ENCODE measurements around the gene NPBWR2.

The NPBWR2 gene, protein sequence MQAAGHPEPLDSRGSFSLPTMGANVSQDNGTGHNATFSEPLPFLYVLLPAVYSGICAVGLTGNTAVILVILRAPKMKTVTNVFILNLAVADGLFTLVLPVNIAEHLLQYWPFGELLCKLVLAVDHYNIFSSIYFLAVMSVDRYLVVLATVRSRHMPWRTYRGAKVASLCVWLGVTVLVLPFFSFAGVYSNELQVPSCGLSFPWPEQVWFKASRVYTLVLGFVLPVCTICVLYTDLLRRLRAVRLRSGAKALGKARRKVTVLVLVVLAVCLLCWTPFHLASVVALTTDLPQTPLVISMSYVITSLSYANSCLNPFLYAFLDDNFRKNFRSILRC

DNA sequence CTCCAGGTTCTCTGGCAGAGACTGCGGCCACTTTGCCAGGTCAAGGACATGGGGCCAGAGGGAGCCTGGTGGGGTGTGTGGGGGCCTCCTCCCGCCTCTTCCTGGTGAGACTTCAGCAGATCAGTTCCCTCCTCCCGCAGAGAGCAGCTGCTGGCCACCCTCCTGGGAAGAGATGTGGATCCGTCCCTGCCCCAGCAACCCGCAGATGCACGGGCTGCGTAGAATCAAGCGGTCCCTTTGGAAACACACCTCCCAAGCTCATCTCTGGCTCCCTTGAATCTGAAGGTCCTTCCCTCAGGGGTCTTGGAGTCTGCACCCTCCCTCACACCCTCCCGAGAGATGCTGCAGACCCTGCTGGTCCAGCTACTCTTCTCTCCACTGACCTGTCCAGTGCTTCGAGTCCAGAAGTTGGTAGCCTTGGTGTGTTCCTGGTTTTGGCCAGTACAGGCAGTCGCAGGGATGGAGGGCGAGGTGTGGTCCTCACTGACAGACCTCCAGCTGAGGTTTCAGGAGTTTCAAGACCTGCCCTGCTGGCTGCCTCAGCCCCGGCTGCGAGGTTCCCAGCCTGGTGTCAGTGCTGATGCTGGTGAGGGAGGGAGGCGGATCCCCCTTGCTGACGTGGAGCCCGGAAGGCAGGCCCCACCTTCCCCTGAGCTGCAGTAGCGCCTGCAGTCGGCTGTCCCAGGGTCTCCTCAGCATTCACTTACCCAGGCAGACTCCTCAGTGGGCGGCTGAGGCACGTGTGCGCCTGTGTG lies at the start of gene NPBWR2:
NPBWR2 (minus strand) TSS at position 585 of the 755 bp plus-strand sequence. CDS start 734 bp downstream, outside the sequence.
- no peak for DNase-seq

- DNase-seq, result no peak
Observed at GRCh38 chr20:64156136-64156885, 48.9 kb upstream of the NPBWR2 start.

GRCh38 chr20:64155258-64156135 lies 48.1 kb upstream of the NPBWR2 start:
- no peak for DNase-seq

DNA sequence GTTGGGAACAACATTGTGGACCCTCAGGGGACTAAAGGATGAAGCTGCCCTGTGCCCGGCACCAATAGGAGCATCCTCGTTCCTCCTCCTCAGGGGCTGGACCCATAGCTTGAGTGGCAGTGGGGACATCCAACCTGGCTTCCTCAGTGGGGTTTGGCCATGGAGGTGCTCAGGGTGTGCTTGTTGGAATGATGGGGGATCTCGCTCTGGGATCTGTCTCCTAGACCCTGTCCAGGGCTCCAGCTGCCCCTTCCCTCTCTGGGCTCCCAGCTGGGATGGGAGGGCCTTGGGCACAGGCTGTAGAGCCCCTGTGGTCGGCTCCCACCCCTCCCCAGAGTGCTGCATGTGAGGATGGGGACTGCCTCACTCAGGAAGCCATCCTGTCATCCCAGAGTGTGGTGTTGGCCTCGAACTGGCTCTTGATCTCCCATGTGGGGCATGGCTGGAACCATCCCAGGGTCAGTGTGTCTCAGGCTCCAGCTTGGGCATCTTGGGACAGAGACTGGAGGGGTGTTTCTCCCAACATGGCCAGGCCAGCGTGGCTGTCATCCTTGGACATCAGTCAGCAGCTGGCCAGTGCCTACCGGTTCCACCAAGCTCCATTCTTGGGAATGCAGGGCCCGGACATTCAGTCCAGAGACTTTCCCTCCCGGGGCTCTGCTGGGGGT lies 47.4 kb upstream of the NPBWR2 start:
- no peak for DNase-seq

DNA sequence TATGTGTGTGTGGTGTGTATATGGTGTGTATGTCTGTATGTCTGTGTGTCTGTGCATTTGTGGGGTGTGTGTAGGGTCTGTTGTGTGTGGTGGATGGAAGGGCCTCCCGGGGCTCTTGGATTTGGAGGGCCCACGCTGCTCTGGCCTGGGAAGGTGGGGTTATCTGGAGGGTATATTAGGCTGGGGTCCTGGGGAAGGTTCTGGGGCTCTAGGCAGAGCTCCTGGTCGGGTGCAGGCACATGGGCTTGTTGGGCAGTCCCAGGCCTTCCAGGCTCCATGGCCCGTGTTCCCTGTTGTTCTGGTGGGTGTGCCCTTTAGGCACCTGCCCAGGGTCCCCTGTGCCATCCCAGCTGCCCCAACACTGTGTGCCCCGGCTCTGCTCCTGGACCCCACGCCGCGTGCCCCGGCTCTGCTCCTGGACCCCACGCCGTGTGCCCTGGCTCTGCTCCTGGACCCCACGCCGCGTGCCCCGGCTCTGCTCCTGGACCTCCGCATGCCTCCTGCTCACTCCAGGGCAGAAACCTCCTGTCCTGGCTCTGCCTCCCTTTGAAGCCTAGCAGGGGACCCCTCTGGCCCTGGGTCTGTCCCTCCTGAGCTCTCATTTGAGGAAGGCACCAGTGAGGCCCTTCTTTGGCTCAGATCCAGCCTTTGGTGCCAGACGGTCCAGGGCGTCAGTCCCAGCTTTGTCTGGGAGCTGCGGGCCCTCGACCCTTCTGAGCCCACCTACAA lies 46.7 kb upstream of the NPBWR2 start:
- no peak for DNase-seq

- DNase-seq, result no peak
Observed at GRCh38 chr20:64153410-64153809, 46.0 kb upstream of the NPBWR2 start.

GRCh38 chr20:64152906-64153305 lies 45.5 kb upstream of the NPBWR2 start:
- no peak for DNase-seq

DNA sequence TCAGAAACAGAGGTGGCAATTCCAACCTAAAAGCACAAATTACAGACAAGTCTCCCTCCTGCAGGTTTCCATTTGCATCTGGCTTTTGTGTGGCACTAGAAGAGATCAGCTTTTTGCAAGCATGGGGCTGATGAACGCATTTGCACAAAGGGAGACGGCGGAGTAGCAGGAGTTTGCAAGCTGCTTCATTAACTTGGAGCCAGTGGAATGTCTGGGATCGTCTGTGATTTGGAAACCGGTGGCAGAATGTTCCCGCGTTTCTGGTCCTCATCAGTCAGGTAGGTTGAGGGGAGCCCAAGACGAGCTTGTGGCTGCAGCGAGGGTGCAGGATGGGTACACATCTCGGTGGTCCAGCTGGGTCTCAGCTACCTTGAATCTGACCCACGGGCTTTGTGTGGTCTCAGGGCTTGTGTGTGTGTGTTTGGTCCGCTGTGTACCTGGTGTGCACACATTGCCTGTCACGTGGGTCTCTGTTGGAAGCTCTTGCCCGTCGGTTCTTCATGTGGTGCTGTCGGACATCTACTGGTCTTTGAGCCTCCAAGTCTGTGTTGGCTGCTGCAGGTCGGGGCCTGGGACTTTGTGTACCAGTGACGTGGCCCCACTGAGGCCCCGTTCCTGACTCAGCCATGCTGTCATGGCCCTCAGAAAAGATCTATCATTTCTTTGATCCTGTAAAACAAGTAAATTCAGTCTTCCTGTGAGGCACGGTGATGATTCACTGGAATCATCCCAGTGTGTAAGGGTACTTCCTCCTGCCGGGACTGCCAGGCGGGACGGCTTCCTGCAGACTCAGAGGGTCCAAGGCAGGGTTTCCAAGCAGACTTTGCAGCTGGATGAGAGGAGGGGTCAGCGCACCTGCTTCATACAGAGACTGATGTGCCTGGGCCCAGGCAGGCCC lies 44.5 kb upstream of the NPBWR2 start:
- no peak for DNase-seq

- DNase-seq, result no peak
Observed at GRCh38 chr20:64150756-64151632, 43.6 kb upstream of the NPBWR2 start.

DNA sequence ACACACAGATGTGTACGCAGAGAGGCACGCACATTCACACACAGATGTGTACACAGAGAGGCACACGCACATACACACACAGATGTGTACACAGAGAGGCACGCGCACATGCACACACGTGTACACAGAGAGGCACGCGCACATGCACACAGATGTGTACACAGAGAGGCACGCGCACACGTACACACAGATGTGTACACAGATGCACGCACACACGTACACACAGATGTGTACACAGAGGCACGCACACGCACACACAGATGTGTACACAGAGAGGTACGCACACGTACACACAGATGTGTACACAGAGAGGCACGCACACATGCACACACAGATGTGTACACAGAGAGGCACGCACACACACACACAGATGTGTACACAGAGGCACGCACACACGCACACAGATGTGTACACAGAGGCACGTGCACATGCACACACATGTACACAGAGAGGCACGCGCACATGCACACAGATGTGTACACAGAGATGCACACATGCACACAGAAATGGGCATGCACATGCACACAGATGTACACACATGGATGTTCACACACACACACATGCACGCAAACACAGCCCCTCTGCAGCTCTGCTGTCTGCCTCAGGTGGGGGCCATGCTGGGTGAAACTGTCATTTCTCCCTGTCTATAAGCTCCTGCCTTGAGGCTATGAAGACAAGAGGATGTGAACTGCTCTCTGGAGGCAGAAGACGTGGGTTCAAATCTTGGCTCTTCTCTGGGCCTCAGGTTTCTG lies 42.6 kb upstream of the NPBWR2 start:
- no peak for DNase-seq

DNA sequence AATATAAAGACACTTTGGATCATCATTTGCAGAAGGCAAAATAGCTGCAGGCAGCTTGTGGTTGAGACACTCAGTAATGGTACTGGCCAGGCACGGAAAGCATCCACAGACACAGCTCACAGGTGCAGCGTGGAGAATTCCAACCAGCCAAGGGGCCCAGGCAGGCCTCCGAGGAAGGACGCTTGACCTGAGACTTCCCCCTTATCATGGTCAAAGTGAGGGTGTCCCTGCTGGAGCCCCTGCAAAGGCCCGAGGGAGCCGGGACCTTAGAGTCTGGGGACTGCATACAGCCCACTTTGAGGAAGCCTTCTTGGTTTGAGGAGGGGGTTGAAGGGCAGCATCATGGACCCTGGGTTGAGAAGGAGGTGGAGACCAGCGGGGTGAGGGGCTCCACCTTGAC lies 41.8 kb upstream of the NPBWR2 start:
- DNase-seq, result no peak

- DNase-seq, result no peak
Observed at GRCh38 chr20:64148581-64148980, 41.2 kb upstream of the NPBWR2 start.

DNA sequence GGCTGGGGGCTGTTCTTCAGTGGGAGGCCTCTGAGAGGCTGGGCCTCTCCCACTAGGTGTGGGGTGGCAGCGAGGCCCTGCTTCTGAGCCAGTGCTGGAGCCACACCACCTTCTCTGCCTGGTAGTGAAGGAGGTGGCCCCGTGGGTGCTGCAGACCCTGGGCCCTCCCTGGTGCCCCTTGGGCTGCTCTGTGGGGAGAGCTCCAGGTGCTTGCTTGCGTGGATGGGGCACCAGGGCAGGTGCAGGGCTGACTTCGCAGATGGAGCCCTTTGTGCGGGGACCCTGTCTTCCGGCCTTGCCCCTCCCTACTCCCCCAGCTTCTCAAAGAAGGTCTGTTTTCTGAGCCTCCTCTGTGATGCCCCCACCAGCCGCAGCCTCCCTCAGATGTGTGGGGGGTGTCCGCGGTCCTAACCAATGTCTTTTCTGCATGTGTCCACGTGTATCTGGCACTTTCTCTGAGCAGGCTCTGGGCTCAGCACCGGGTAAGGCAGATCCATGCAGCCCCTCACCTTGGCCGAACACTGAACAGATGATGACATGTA lies 39.6 kb upstream of the NPBWR2 start:
- DNase-seq, result no peak

- DNase-seq, result no peak
Observed at GRCh38 chr20:64146301-64146935, 39.1 kb upstream of the NPBWR2 start.

DNA sequence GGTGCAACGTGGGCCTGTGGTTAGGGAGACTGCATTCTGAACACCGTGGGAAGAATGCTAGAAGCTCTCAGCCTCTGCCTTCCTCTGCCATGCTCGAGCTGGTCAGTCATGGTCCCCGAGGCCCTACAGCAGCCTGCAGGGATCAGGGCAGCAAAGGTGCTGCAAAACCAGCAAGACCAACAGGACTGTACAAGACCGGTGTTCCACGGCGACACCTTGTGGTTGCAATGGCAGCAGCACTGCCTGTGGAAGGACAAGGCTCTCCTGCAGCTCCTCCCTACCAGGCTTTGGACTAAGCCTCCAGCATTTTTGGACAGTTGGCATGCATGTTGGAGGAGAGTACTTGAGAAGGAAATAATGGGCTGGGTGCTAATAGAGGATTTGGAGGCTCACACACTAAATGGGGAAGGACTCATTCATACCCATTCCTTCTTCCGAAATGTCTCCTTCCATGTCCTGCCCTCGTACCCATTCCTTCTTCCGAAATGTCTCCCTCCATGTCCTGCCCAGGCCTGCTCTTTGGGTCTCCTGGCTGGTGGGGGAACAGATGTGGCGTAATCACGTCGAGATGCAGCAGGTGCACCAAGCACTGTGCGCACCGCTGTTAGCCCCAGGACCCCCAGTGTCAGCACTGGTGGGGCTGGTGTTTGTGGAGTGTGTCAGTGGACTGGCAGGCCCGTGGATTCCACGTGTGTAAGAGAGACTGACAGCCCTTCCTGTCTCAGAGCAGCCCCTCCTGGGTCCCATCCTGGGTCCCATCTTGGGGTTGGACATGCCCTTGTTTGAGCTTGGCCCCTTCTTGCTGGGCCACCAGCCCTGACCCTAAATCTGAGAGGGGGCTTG lies 38.3 kb upstream of the NPBWR2 start:
- no peak for DNase-seq

DNA sequence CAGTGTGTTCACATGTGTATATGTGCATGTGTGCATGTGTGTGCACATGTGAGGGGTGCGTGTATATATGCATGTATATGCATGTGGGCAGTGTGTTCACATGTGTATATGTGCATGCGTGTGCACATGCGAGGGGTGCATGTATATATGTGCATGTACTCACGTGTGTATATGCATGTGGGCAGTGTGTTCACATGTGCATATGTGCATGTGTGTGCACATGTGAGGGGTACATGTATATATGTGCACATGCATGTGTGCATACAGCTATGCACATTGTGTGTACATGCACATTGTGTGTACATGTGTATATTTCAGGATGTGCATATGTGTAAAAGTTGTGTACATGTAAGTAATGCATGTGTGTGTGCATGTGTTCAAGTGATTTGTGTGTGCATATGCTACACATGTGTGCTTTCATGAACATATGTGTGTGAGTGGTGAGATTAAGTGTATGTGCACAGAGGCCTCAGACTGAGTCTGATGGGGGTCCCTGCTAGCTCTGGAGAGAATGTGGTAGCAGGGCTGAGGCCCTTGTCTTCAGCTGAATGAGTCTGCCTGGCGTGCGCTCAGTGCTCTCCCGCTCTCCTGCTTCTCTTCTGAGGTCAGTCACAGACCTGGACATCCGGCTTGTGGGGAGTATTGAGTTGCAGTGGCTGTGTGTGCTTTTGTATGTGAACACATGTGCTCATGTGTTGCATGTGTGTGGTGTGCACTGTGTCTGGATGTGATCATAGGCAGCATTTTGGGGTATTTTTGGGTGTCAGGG lies 37.0 kb upstream of the NPBWR2 start:
- DNase-seq, result no peak
